H1 (cell line): Measurements from ENCODE around the gene CACNG3. TPM values are rescaled to one million over a fixed set of nuclear protein-coding genes. Genes with fewer than 3 reads are reported as not detected.

ENCODE experiments used
- CTCF ChIA-PET: fragments of 300-600 bp; sonication (Branson Sonifier 250); formaldehyde crosslinking; loops from one replicate; lab custom pipeline; 2021; ENCODE audit not compliant: partially characterized antibody; lab: Charles Lee
- POLR2A ChIA-PET: fragments of 300-600 bp; sonication (Branson Sonifier 250); formaldehyde crosslinking; loops from one replicate; lab custom pipeline; 2021; ENCODE audit warnings: inconsistent platforms; ENCODE audit not compliant: partially characterized antibody; lab: Charles Lee
- DNase-seq, 2 experiments: peaks; one replicate each; pipeline versions ENCODE4 v3.0.0 to v3.0.0-alpha.2; 2010 to 2022; ENCODE audit warnings: low spot score in 2 of 2, low read depth in 1 of 2, mixed read lengths in 1 of 2
- FAIRE-seq: peaks from 2 replicates; lab custom pipeline; 2011; peaks lifted over from hg19 to GRCh38; lab: Jason Lieb, UNC
- H2AFZ ChIP-seq: 2 replicates; pipeline ENCODE4 v1.8.1; 2012; ENCODE audit warnings: low read length, inconsistent platforms
- H2AK5ac ChIP-seq: 2 replicates; pipeline ENCODE4 v1.6.1; 2013; ENCODE audit warnings: low read depth, low read length
- H2BK120ac ChIP-seq: replicated peaks from 2 replicates; pipeline ENCODE3; 2013; ENCODE audit warnings: low read depth, low read length, inconsistent platforms
- H2BK12ac ChIP-seq: 2 replicates; pipeline ENCODE4 v1.6.1; 2013; ENCODE audit warnings: low read depth, low read length
- H2BK15ac ChIP-seq: 2 replicates; pipeline ENCODE4 v1.6.1; 2013; ENCODE audit warnings: low read length
- H2BK20ac ChIP-seq: 2 replicates; pipeline ENCODE4 v1.6.1; 2013; ENCODE audit warnings: low read length
- H2BK5ac ChIP-seq: 2 replicates; pipeline ENCODE4 v1.6.1; 2013; ENCODE audit warnings: low read depth, low read length
- H3K14ac ChIP-seq: 2 replicates; pipeline ENCODE4 v1.6.1; 2013; ENCODE audit warnings: inconsistent platforms; ENCODE audit not compliant: insufficient read length
- H3K18ac ChIP-seq: 2 replicates; pipeline ENCODE4 v1.6.1; 2013; ENCODE audit warnings: low read length; ENCODE audit errors: extremely low read depth
- H3K23ac ChIP-seq: 2 replicates; pipeline ENCODE4 v1.6.1; 2013; ENCODE audit warnings: inconsistent platforms; ENCODE audit not compliant: insufficient read length
- H3K23me2 ChIP-seq: 2 replicates; pipeline ENCODE4 v1.6.1; 2013; ENCODE audit warnings: low read depth, low read length
- H3K27ac ChIP-seq: 2 replicates; pipeline ENCODE4 v1.6.1; 2011; ENCODE audit warnings: low read depth, low read length, inconsistent platforms
- H3K27me3 ChIP-seq, 4 experiments: replicated peaks in 1 of 4; 1 replicate in 1 of 4; 2 replicates in 3 of 4; pipeline versions ENCODE4 v1.6.1 to v1.8.1; 2011 to 2013; ENCODE audit warnings: low read length in 3 of 4, mild to moderate bottlenecking in 3 of 4, inconsistent platforms in 2 of 4, mixed read lengths in 2 of 4, moderate library complexity in 1 of 4; ENCODE audit not compliant: control insufficient read depth in 3 of 4, insufficient read depth in 3 of 4; ENCODE audit errors: extremely low read depth in 1 of 4
- H3K36me3 ChIP-seq, 4 experiments: 2 replicates each; pipeline versions ENCODE4 v1.6.1 to v1.8.1; 2011 to 2013; ENCODE audit warnings: mild to moderate bottlenecking in 4 of 4, low read length in 3 of 4, moderate library complexity in 2 of 4, control low read depth in 1 of 4, inconsistent platforms in 1 of 4; ENCODE audit not compliant: insufficient read depth in 4 of 4, control insufficient read depth in 2 of 4
- H3K4ac ChIP-seq: replicated peaks from 2 replicates; pipeline ENCODE3; 2013; ENCODE audit warnings: low read length, low read depth, mixed read lengths, inconsistent platforms; ENCODE audit not compliant: insufficient read length
- H3K4me1 ChIP-seq, 4 experiments: replicated peaks in 1 of 4; 1 replicate in 1 of 4; 2 replicates in 3 of 4; pipeline versions ENCODE4 v1.6.1 to v1.8.1; 2011 to 2013; ENCODE audit warnings: low read length in 3 of 4, inconsistent platforms in 2 of 4, mixed read lengths in 1 of 4; ENCODE audit not compliant: insufficient read depth in 4 of 4, control insufficient read depth in 3 of 4
- H3K4me2 ChIP-seq, 2 experiments: 2 replicates each; pipeline versions ENCODE4 v1.6.1 to v1.8.1; 2011 to 2013; ENCODE audit warnings: low read depth in 2 of 2, low read length in 2 of 2, control low read depth in 1 of 2, inconsistent platforms in 1 of 2, mild to moderate bottlenecking in 1 of 2; ENCODE audit not compliant: insufficient read depth in 1 of 2
- H3K4me3 ChIP-seq, 4 experiments: fragments of 200-600, 300-600 bp in 1 of 4; sonication (generic), shearing (Covaris generic), sonication (Bioruptor Twin) in 1 of 4; 2 replicates each; pipeline versions ENCODE4 v1.5.1 to v1.8.1; 2011 to 2016; ENCODE audit warnings: low read length in 4 of 4, low read depth in 3 of 4, control low read depth in 2 of 4, inconsistent platforms in 2 of 4, mild to moderate bottlenecking in 2 of 4, mixed read lengths in 1 of 4, moderate library complexity in 1 of 4; ENCODE audit not compliant: insufficient read depth in 2 of 4; ENCODE audit errors: extremely low read depth in 1 of 4
- H3K56ac ChIP-seq: replicated peaks from 2 replicates; pipeline ENCODE3; 2013; ENCODE audit warnings: low read depth, mild to moderate bottlenecking, mixed read lengths, low read length, inconsistent platforms; ENCODE audit not compliant: insufficient read length
- H3K79me1 ChIP-seq: 2 replicates; pipeline ENCODE4 v1.6.1; 2013; ENCODE audit warnings: low read depth, low read length, control low read depth
- H3K79me2 ChIP-seq, 2 experiments: 2 replicates each; pipeline versions ENCODE4 v1.6.1 to v1.8.1; 2012 to 2013; ENCODE audit warnings: low read length in 2 of 2, mild to moderate bottlenecking in 2 of 2, inconsistent platforms in 1 of 2; ENCODE audit not compliant: insufficient read depth in 2 of 2, control insufficient read depth in 1 of 2
- H3K9ac ChIP-seq, 4 experiments: replicated peaks in 1 of 4; 1 replicate in 1 of 4; 2 replicates in 3 of 4; pipeline versions ENCODE4 v1.6.1 to v1.8.1; 2011 to 2013; ENCODE audit warnings: low read depth in 3 of 4, low read length in 3 of 4, control low read depth in 2 of 4, mild to moderate bottlenecking in 2 of 4, moderate library complexity in 2 of 4, inconsistent platforms in 1 of 4; ENCODE audit errors: extremely low read depth in 1 of 4
- H3K9me3 ChIP-seq, 2 experiments: 2 replicates each; pipeline versions ENCODE4 v1.6.1 to v1.8.1; 2012 to 2013; ENCODE audit warnings: mild to moderate bottlenecking in 2 of 2, moderate library complexity in 2 of 2, control low read depth in 1 of 2, inconsistent platforms in 1 of 2, low read depth in 1 of 2, low read length in 1 of 2, mixed read lengths in 1 of 2; ENCODE audit not compliant: insufficient read depth in 2 of 2
- H4K20me1 ChIP-seq, 2 experiments: replicated peaks in 1 of 2; 2 replicates each; pipeline versions ENCODE3 to v1.8.1; 2011 to 2013; ENCODE audit warnings: inconsistent platforms in 2 of 2, low read length in 2 of 2, mild to moderate bottlenecking in 1 of 2; ENCODE audit not compliant: insufficient read depth in 2 of 2, control insufficient read depth in 1 of 2
- H4K5ac ChIP-seq: 2 replicates; pipeline ENCODE4 v1.6.1; 2013; ENCODE audit warnings: low read length, low read depth, mixed read lengths, inconsistent platforms; ENCODE audit not compliant: insufficient read length
- H4K8ac ChIP-seq: 2 replicates; pipeline ENCODE4 v1.8.0; 2013; ENCODE audit warnings: mild to moderate bottlenecking, moderate library complexity, low read length, inconsistent platforms; ENCODE audit not compliant: insufficient read depth; ENCODE audit errors: extremely low read depth
- H4K91ac ChIP-seq: replicated peaks from 2 replicates; pipeline ENCODE3; 2013; ENCODE audit warnings: low read length, mixed read lengths, inconsistent platforms; ENCODE audit not compliant: insufficient read length
- BACH1 ChIP-seq: IDR thresholded peaks from 2 replicates; pipeline ENCODE4 v1.6.1; 2012; ENCODE audit warnings: low read length, improper control_type of control experiment
- TAF7 ChIP-seq: optimal IDR thresholded peaks from 2 replicates; pipeline ENCODE3; 2011; ENCODE audit warnings: low read depth, mild to moderate bottlenecking, inconsistent platforms, low read length, moderate library complexity, borderline replicate concordance
- WGBS, 2 experiments: shearing (Covaris generic) in 1 of 2; methylation state at CpG; one replicate each; pipeline versions ENCODE4 v1.1.6 to v1.1.7; 2013 to 2015; ENCODE audit warnings: low lambda C conversion rate in 2 of 2, mixed read lengths in 2 of 2, inconsistent platforms in 1 of 2, low coverage in 1 of 2, missing lambda C conversion rate in 1 of 2; ENCODE audit not compliant: insufficient replicate concordance in 2 of 2, insufficient coverage in 1 of 2, insufficient read length in 1 of 2; ENCODE audit errors: extremely low coverage in 1 of 2, missing lambda C conversion rate in 1 of 2; 5-methylcytosine and 5-hydroxymethylcytosine counted together
- polyA plus RNA-seq, 7 experiments: library from polyadenylated mRNA; depleted of rRNA in 3 of 7; stranded (reverse) in 5 of 7; unstranded in 2 of 7; fragments of >200 nt in 5 of 7; fragments of 200-250 nt in 2 of 7; gene quantifications; 1 replicate in 5 of 7; 2 replicates in 1 of 7; 4 replicates in 1 of 7; pipeline versions ENCODE4 v1.2.1 to v1.2.3, GENCODE V29; 2011 to 2013; ENCODE audit warnings: missing spikeins in 2 of 7, mixed read lengths in 2 of 7
- total RNA-seq: library from RNA; stranded (reverse); fragmentation: NEBNext Ultra II Directional; extraction: Animal tissue kit (Norgen Biotek cat#: 25700); gene quantifications from 2 replicates; pipeline ENCODE4 v1.2.1, GENCODE V29; 2021

CACNG3 gene
- total and polyA plus RNA-seq, 2 of the 8 experiments (the other 6 are each of a cell fraction or from before 2014, with no cell fraction given): 0.12 TPM; not detected in 1

DNA sequence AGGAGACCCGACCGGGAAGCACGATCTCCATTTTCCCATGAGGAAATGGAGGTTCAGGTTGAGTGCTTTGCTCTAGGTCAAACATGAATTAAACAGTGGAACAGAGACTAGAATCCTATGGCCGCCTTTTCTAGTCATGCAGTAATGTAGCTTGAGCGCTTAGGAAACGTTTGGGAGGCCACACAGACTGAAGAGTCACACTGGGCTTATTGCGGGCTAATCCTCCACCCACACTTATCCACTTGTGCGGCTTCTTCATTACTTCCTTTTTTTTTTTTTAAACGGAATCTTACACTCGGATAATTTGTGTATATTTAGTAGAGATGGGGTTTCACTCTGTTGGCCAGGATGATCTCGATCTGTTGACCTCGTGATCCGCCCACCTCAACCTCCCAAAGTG, 26.0 kb downstream of the CACNG3 start:
- FAIRE-seq: no peak
- Histone ChIP-seq H3K23me2 (no peaks in the 10 kb centered on the region), H3K56ac (no peak overlapping the region)

More for the DNA sequence above, 26.0 kb downstream of the CACNG3 start:
- no peak overlapping the region for H3K4me3 ChIP-seq
- no peak for DNase-seq
- H3K4ac ChIP-seq: no peak overlapping the region
- POLR2A ChIA-PET: no interaction called here
- no peaks in the 10 kb centered on the region for H3K9me3 ChIP-seq
- no peak overlapping the region for H4K91ac ChIP-seq
- no peaks in the 10 kb centered on the region for H3K79me2 ChIP-seq
- H3K27me3 ChIP-seq: no peaks in the 10 kb centered on the region
- no peak overlapping the region for H4K8ac ChIP-seq
- no peak overlapping the region for H3K23ac ChIP-seq
- no peak overlapping the region for H2AK5ac ChIP-seq
- no peaks in the 10 kb centered on the region for H4K20me1 ChIP-seq
- H3K4me2 ChIP-seq: no peak overlapping the region
- no peak overlapping the region for H3K14ac ChIP-seq
- H2AFZ ChIP-seq: no peak overlapping the region
- 82% methylated on average over 12 of the region's 13 CpGs; no CpG with 5 or more reads in 1 of the 2 experiments for WGBS, 2 experiments
- H2BK20ac ChIP-seq: no peak overlapping the region
- peak; percentile 51 for TF ChIP-seq TAF7
- TF ChIP-seq BACH1: no peak
- CTCF ChIA-PET: interaction anchor here (0.6 to 1.8 kb wide), 4 partner anchors 9 to 240 kb away, joined by 3 to 5 read pairs (median 4); no protein-coding TSS in a partner anchor
- H2BK15ac ChIP-seq: no peak overlapping the region
- no peak overlapping the region for H2BK5ac ChIP-seq
- H2BK120ac ChIP-seq: no peak overlapping the region
- H3K18ac ChIP-seq: no peak overlapping the region
- no peak overlapping the region for H3K9ac ChIP-seq
- no peaks in the 10 kb centered on the region for H3K4me1 ChIP-seq
- H3K79me1 ChIP-seq: no peaks in the 10 kb centered on the region
- no peak overlapping the region for H2BK12ac ChIP-seq
- H3K27ac ChIP-seq: no peak overlapping the region
- no peak overlapping the region for H4K5ac ChIP-seq
- no peaks in the 10 kb centered on the region for H3K36me3 ChIP-seq
